ENCODE measurements around the gene ZXDC.

The ZXDC gene

GRCh38 chr3:126510308-126510910 lies 34.7 kb upstream of the ZXDC start:
- no peak for DNase-seq (ENCODE audit: low read depth, low spot score)

GRCh38 chr3:126509597-126510307 lies 34.1 kb upstream of the ZXDC start:
- peak; percentile 64 for DNase-seq (ENCODE audit: low read depth, low spot score)

- DNase-seq (ENCODE audit: low read depth, low spot score) = no peak
Observed at GRCh38 chr3:126508564-126508964, 32.9 kb upstream of the ZXDC start.

- no peak for DNase-seq (ENCODE audit: low read depth, low spot score)
Observed at GRCh38 chr3:126507886-126508285, 32.2 kb upstream of the ZXDC start.

GRCh38 chr3:126503701-126504100 lies 28.0 kb upstream of the ZXDC start:
- DNase-seq (ENCODE audit: low read depth, low spot score) = no peak

GRCh38 chr3:126502656-126503055 lies 27.0 kb upstream of the ZXDC start:
- no peak for DNase-seq (ENCODE audit: low read depth, low spot score)

GRCh38 chr3:126501736-126502135 lies 26.0 kb upstream of the ZXDC start:
- no peak for DNase-seq (ENCODE audit: low read depth, low spot score)

- DNase-seq (ENCODE audit: low read depth, low spot score) = no peak
Observed at GRCh38 chr3:126501054-126501453, 25.4 kb upstream of the ZXDC start.

GRCh38 chr3:126500016-126500415 lies 24.3 kb upstream of the ZXDC start:
- DNase-seq (ENCODE audit: low read depth, low spot score) = no peak

- no peak for DNase-seq (ENCODE audit: low read depth, low spot score)
Observed at GRCh38 chr3:126499401-126499800, 23.7 kb upstream of the ZXDC start.

GRCh38 chr3:126498929-126499328 lies 23.2 kb upstream of the ZXDC start:
- peak; percentile 29 for DNase-seq (ENCODE audit: low read depth, low spot score)

- no peak for DNase-seq (ENCODE audit: low read depth, low spot score)
Observed at GRCh38 chr3:126498461-126498860, 22.8 kb upstream of the ZXDC start.

- DNase-seq (ENCODE audit: low read depth, low spot score) = no peak
Observed at GRCh38 chr3:126497956-126498355, 22.3 kb upstream of the ZXDC start.

- DNase-seq (ENCODE audit: low read depth, low spot score) = no peak
Observed at GRCh38 chr3:126496894-126497850, 21.5 kb upstream of the ZXDC start.

GRCh38 chr3:126495786-126496185 lies 20.1 kb upstream of the ZXDC start:
- DNase-seq (ENCODE audit: low read depth, low spot score) = no peak

GRCh38 chr3:126494970-126495230 lies 19.2 kb upstream of the ZXDC start:
- DNase-seq (ENCODE audit: low read depth, low spot score) = no peak

GRCh38 chr3:126494204-126494969 lies 18.7 kb upstream of the ZXDC start:
- no peak for DNase-seq (ENCODE audit: low read depth, low spot score)

- no peak for DNase-seq (ENCODE audit: low read depth, low spot score)
Observed at GRCh38 chr3:126493739-126494138, 18.0 kb upstream of the ZXDC start.

- DNase-seq (ENCODE audit: low read depth, low spot score) = no peak
Observed at GRCh38 chr3:126493051-126493450, 17.4 kb upstream of the ZXDC start.

- DNase-seq (ENCODE audit: low read depth, low spot score) = no peak
Observed at GRCh38 chr3:126491221-126492013, 15.7 kb upstream of the ZXDC start.

- peak; percentile 34 for DNase-seq (ENCODE audit: low read depth, low spot score)
Observed at GRCh38 chr3:126490619-126491018, 14.9 kb upstream of the ZXDC start.
